Osteocyte (in vitro differentiated cells): ENCODE data around the gene BLOC1S5. TPM values are rescaled to one million over a fixed set of nuclear protein-coding genes. Genes with fewer than 3 reads are reported as not detected.
A peak's percentile ranks its signal among the peaks of the same experiment; 100 is the strongest.

Experiments
- DNase-seq: peaks from one replicate; pipeline ENCODE4 v3.0.0; 2021; ENCODE audit warnings: mixed read lengths; ENCODE audit not compliant: unreplicated experiment; ENCODE audit errors: extremely low spot score
- H3K27ac Mint-ChIP-seq: one replicate; pipeline ENCODE4 v1.8.0; 2021; ENCODE audit warnings: mild to moderate bottlenecking, mixed read lengths; ENCODE audit not compliant: unreplicated experiment
- H3K27me3 Mint-ChIP-seq: one replicate; pipeline ENCODE4 v1.8.0; 2021; ENCODE audit warnings: mixed read lengths; ENCODE audit not compliant: unreplicated experiment
- H3K36me3 Mint-ChIP-seq: one replicate; pipeline ENCODE4 v1.8.0; 2021; ENCODE audit warnings: mixed read lengths; ENCODE audit not compliant: unreplicated experiment
- H3K4me1 Mint-ChIP-seq: one replicate; pipeline ENCODE4 v1.8.0; 2021; ENCODE audit warnings: mixed read lengths; ENCODE audit not compliant: unreplicated experiment
- H3K4me3 Mint-ChIP-seq: one replicate; pipeline ENCODE4 v1.8.0; 2021; ENCODE audit warnings: mild to moderate bottlenecking, moderate library complexity, mixed read lengths; ENCODE audit not compliant: unreplicated experiment
- H3K9me3 Mint-ChIP-seq: one replicate; pipeline ENCODE4 v1.8.0; 2021; ENCODE audit warnings: mixed read lengths; ENCODE audit not compliant: unreplicated experiment
- CTCF ChIP-seq: fragments of 200-600 bp; sonication (generic); IDR thresholded peaks from 2 replicates; pipeline ENCODE4 v1.5.0; 2021; ENCODE audit warnings: antibody characterized with exemption, mild to moderate bottlenecking, moderate library complexity
- total RNA-seq: library from RNA; stranded (reverse); gene quantifications from 2 replicates; pipeline ENCODE4 v1.2.1, GENCODE V29; 2021

Gene BLOC1S5
- total RNA-seq, 1 donor from 2014 or later, result 11.0 TPM

DNA sequence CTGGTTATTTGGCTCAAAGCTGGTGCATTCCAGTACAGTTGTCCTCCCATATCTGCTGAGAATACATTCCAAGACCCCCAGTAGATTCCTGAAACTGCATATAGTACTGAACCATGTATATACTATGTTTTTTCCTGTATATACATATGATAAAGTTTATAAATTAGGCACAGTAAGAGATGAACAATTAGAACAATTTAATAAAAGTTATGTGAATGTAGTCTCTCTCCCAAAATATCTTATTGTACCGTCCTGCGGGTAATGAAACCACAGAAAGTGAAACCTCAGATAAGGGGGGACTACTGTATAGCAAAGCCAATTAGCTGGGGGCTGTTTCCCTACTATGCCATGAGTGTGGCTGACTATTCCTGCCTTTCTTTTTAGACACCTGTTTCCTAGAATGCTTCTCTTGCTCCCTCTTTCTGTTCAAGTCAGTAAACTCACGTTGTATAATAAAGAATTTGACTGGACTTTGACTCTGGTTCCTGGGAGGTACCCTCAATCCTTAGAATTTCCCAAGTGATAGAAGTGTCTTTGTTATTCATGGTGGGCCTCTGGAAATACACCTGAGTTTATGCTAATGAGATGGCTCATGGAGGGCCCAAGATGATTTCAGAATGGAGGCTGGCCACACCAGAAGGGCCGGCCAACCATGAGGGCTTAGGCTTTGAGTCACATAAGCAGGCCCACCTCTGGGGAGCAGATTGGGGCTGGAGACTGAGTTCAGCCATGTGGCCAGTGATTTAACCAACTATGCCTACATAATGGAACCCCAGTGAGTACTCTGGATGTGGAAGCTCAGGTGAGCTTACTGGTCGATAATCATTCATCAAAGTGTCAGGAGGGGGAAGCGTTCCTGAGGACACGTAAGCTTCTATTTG lies 689 bp upstream of the BLOC1S5 start:
- Mint-ChIP-seq H3K4me1 (peaks cover 13% of the 10 kb centered on the region), H3K36me3 (no peaks in the 10 kb centered on the region), H3K27ac (peak overlapping the region; percentile 91), H3K27me3 (no peaks in the 10 kb centered on the region), H3K4me3 (peak overlapping the region; percentile 87), H3K9me3 (no peaks in the 10 kb centered on the region)
- no peak for DNase-seq
- no peak for TF ChIP-seq CTCF

DNA sequence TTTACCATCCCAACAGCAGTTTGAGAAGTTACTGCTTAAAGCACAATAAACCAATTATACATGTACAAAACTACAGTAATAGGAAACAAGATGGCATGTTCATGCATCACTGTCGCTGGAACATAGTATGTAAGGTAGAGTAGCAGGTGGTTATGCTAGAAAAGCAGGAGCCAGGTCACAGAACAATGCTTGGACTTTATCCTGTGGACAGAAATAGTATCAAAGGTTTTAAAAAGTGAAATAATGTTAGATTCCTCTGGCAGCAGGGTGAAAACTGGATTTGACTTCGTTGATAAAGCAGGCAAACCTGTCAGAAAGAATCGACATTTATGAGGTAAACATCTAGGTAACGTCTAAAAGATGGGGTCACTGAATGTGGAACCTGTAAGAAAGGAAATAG lies 2.5 kb downstream of the BLOC1S5 start:
- TF ChIP-seq CTCF, result no peak
- DNase-seq, result no peak
- H3K27me3 Mint-ChIP-seq, result no peaks in the 10 kb centered on the region
- H3K9me3 Mint-ChIP-seq, result no peaks in the 10 kb centered on the region
- H3K4me3 Mint-ChIP-seq, result no peak overlapping the region
- peaks cover 16% of the 10 kb centered on the region for H3K4me1 Mint-ChIP-seq
- H3K36me3 Mint-ChIP-seq, result peaks cover 2% of the 10 kb centered on the region
- H3K27ac Mint-ChIP-seq, result no peak overlapping the region

DNA sequence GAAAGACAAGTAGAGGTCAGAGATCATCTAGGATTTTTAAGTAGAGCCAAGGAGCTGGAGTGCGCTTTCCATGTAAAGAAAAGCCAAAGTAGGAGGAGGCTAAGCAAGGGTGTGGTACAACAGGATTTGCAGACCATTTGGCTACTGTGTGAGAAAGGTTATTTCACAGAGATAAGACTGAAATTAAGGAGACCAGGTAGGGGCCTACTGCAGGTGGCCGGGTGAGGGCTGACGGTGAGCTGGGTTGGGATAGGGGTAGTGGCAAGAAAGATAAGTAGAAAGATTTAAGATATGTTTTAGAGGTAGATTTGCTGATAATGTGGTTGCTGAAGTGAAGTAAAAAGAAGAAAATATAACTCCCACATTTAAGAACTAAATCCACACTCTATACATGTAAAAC lies 3.8 kb downstream of the BLOC1S5 start:
- no peak for DNase-seq
- peaks cover 16% of the 10 kb centered on the region for H3K4me1 Mint-ChIP-seq
- H3K27me3 Mint-ChIP-seq, result no peaks in the 10 kb centered on the region
- no peak overlapping the region for H3K4me3 Mint-ChIP-seq
- H3K36me3 Mint-ChIP-seq, result peaks cover 2% of the 10 kb centered on the region
- H3K27ac Mint-ChIP-seq, result no peak overlapping the region
- no peaks in the 10 kb centered on the region for H3K9me3 Mint-ChIP-seq
- TF ChIP-seq CTCF, result no peak

- no peaks in the 10 kb centered on the region for H3K27me3 Mint-ChIP-seq
- no peaks in the 10 kb centered on the region for H3K9me3 Mint-ChIP-seq
- peaks cover 2% of the 10 kb centered on the region for H3K36me3 Mint-ChIP-seq
- H3K4me3 Mint-ChIP-seq, result no peak overlapping the region
- no peak for DNase-seq
- H3K4me1 Mint-ChIP-seq, result peaks cover 9% of the 10 kb centered on the region
- no peak overlapping the region for H3K27ac Mint-ChIP-seq
- TF ChIP-seq CTCF, result peak; percentile 63
Observed at GRCh38 chr6:8059129-8059528, 5.1 kb downstream of the BLOC1S5 start.

- Mint-ChIP-seq H3K9me3 (no peaks in the 10 kb centered on the region), H3K27me3 (no peaks in the 10 kb centered on the region), H3K4me3 (no peak overlapping the region), H3K36me3 (peaks cover 2% of the 10 kb centered on the region), H3K4me1 (peaks cover 4% of the 10 kb centered on the region), H3K27ac (no peak overlapping the region)
- TF ChIP-seq CTCF, result no peak
- no peak for DNase-seq
Observed at GRCh38 chr6:8057793-8058192, 6.4 kb downstream of the BLOC1S5 start.
